Caco-2 (cell line): ENCODE results near the gene ECHS1. TPM values are rescaled to one million over a fixed set of nuclear protein-coding genes. Genes with fewer than 3 reads are reported as not detected.

Experiments
- BruUV-seq: library from RNA; stranded (reverse); fragments of 400-500 nt; replicated peaks from 2 replicates; lab custom pipeline; 2021; lab: Mats Ljungman, UMichigan
- CTCF ChIA-PET: fragments of 300-600 bp; sonication (Branson Sonifier 250); formaldehyde crosslinking; loops from one replicate; lab custom pipeline; 2022; ENCODE audit warnings: antibody characterized with exemption; lab: Charles Lee
- POLR2A ChIA-PET: fragments of 300-600 bp; sonication (Branson Sonifier 250); formaldehyde crosslinking; loops from one replicate; lab custom pipeline; 2022; ENCODE audit warnings: antibody characterized with exemption; lab: Charles Lee
- DNase-seq, 2 experiments: peaks; one replicate each; pipeline versions ENCODE4 v3.0.0 to v3.0.0-alpha.2; 2020 to 2022
- H3K27me3 ChIP-seq: replicated peaks from 2 replicates; pipeline ENCODE4 v1.6.0; 2011; ENCODE audit warnings: low read length; ENCODE audit not compliant: control insufficient read depth, insufficient read depth
- H3K36me3 ChIP-seq: 2 replicates; pipeline ENCODE4 v1.5.1; 2011; ENCODE audit warnings: low read length; ENCODE audit not compliant: control insufficient read depth, insufficient read depth
- H3K4me1 ChIP-seq: fragments of 250-450 bp; sonication (Bioruptor Pico); 2 replicates; pipeline ENCODE4 v1.5.1; 2020; ENCODE audit warnings: mild to moderate bottlenecking
- H3K4me3 ChIP-seq: 2 replicates; pipeline ENCODE4 v1.5.1; 2011; ENCODE audit warnings: low read depth, mild to moderate bottlenecking, control low read depth, low read length
- H3K9me3 ChIP-seq: fragments of 250-450 bp; sonication (Bioruptor Pico); 2 replicates; pipeline ENCODE4 v1.5.1; 2020; ENCODE audit warnings: mild to moderate bottlenecking, moderate library complexity
- H3K27ac Mint-ChIP-seq: one replicate; pipeline ENCODE4 v1.8.0; 2022; ENCODE audit warnings: mixed read lengths; ENCODE audit not compliant: unreplicated experiment
- H3K27me3 Mint-ChIP-seq: one replicate; pipeline ENCODE4 v1.8.0; 2022; ENCODE audit warnings: mixed read lengths; ENCODE audit not compliant: insufficient read depth, unreplicated experiment
- H3K36me3 Mint-ChIP-seq: one replicate; pipeline ENCODE4 v1.8.0; 2022; ENCODE audit warnings: mild to moderate bottlenecking, mixed read lengths; ENCODE audit not compliant: insufficient read depth, unreplicated experiment
- H3K4me1 Mint-ChIP-seq: one replicate; pipeline ENCODE4 v1.8.0; 2022; ENCODE audit warnings: low read depth, mixed read lengths; ENCODE audit not compliant: unreplicated experiment
- H3K4me3 Mint-ChIP-seq: one replicate; pipeline ENCODE4 v1.8.0; 2022; ENCODE audit warnings: mild to moderate bottlenecking, moderate library complexity, mixed read lengths; ENCODE audit not compliant: unreplicated experiment
- H3K9me3 Mint-ChIP-seq: one replicate; pipeline ENCODE4 v1.8.0; 2022; ENCODE audit warnings: mixed read lengths; ENCODE audit not compliant: unreplicated experiment
- CTCF ChIP-seq, 2 experiments: fragments of 200-600 bp in 1 of 2; IDR thresholded peaks; 1 replicate in 1 of 2; 2 replicates in 1 of 2; pipeline versions ENCODE4 v1.5.1 to v1.8.0; 2011 to 2022; ENCODE audit warnings: antibody characterized with exemption in 1 of 2, control low read depth in 1 of 2, inconsistent platforms in 1 of 2, low read depth in 1 of 2, low read length in 1 of 2, mild to moderate bottlenecking in 1 of 2, moderate library complexity in 1 of 2; ENCODE audit not compliant: insufficient read depth in 1 of 2, severe bottlenecking in 1 of 2, unreplicated experiment in 1 of 2
- intact Hi-C: fragments of 100-400 bp; cut with micrococcal nuclease; formaldehyde crosslinking; loops from one replicate; pipeline ENCODE4 v1.10.0; 2022; ENCODE audit not compliant: unreplicated experiment
- total RNA-seq: library from RNA; stranded (reverse); gene quantifications from 2 replicates; pipeline ENCODE4 v1.2.3, GENCODE V29; 2022

ECHS1 gene
- total RNA-seq, 1 experiment from 2014 or later, result 247 TPM

- Histone ChIP-seq H3K4me3 (no peak overlapping the region), H3K27me3 (no peaks in the 10 kb centered on the region), H3K36me3 (0 out of 2 replicates have a peak, but pooled peaks cover 5% of the 10 kb centered on the region), H3K9me3 (no peaks in the 10 kb centered on the region), H3K4me1 (peaks cover 41% of the 10 kb centered on the region)
- ChIA-PET POLR2A (interaction anchor here (0.6 kb wide), 1 partner anchor 101 kb away, joined by 4 read pairs; no protein-coding TSS in a partner anchor), CTCF (no interaction called here)
- Mint-ChIP-seq H3K36me3 (peaks cover 26% of the 10 kb centered on the region), H3K4me3 (no peak overlapping the region), H3K9me3 (no peaks in the 10 kb centered on the region), H3K4me1 (peaks cover 3% of the 10 kb centered on the region), H3K27me3 (no peaks in the 10 kb centered on the region), H3K27ac (no peak overlapping the region)
- no peak for DNase-seq
- no TSS peak for BruUV-seq
- TF ChIP-seq CTCF (IDR thresholded peaks at IDR 0.05; ENCODE audit: insufficient read depth in 1 of 2, low read depth in 1 of 2, low read length in 1 of 2, severe bottlenecking in 1 of 2, unreplicated experiment in 1 of 2), result no peak
- intact Hi-C loops, result no loop called here
Measured at GRCh38 chr10:133354672-133355240, 18.4 kb downstream of the ECHS1 start.

- BruUV-seq, result no TSS peak
- no peak for DNase-seq
- H3K36me3 Mint-ChIP-seq, result peaks cover 28% of the 10 kb centered on the region
- H3K4me3 ChIP-seq, result no peak overlapping the region
- H3K36me3 ChIP-seq, result 0 out of 2 replicates have a peak, but pooled peaks cover 5% of the 10 kb centered on the region
- H3K4me1 Mint-ChIP-seq, result peaks cover 4% of the 10 kb centered on the region
- intact Hi-C loops, result no loop called here
- CTCF ChIA-PET, result interaction anchor here (0.9 to 1.7 kb wide), 2 partner anchors 24 to 66 kb away, joined by 3 to 11 read pairs; no protein-coding TSS in a partner anchor
- H3K9me3 Mint-ChIP-seq, result no peaks in the 10 kb centered on the region
- TF ChIP-seq CTCF (IDR thresholded peaks at IDR 0.05; ENCODE audit: insufficient read depth in 1 of 2, low read depth in 1 of 2, low read length in 1 of 2, severe bottlenecking in 1 of 2, unreplicated experiment in 1 of 2), result no peak
- no peaks in the 10 kb centered on the region for H3K27me3 Mint-ChIP-seq
- peaks cover 41% of the 10 kb centered on the region for H3K4me1 ChIP-seq
- H3K9me3 ChIP-seq, result no peaks in the 10 kb centered on the region
- no peak overlapping the region for H3K4me3 Mint-ChIP-seq
- POLR2A ChIA-PET, result interaction anchor here (0.5 kb wide), 1 partner anchor 20 kb away, joined by 5 read pairs; no protein-coding TSS in a partner anchor
- no peaks in the 10 kb centered on the region for H3K27me3 ChIP-seq
- no peak overlapping the region for H3K27ac Mint-ChIP-seq
Measured at GRCh38 chr10:133353988-133354605, 19.1 kb downstream of the ECHS1 start.

- H3K4me1 Mint-ChIP-seq, result peaks cover 8% of the 10 kb centered on the region
- H3K4me3 ChIP-seq, result no peak overlapping the region
- H3K36me3 ChIP-seq, result 0 out of 2 replicates have a peak, but pooled peaks cover 5% of the 10 kb centered on the region
- H3K27me3 ChIP-seq, result no peaks in the 10 kb centered on the region
- no TSS peak for BruUV-seq
- intact Hi-C loops, result no loop called here
- peaks cover 41% of the 10 kb centered on the region for H3K4me1 ChIP-seq
- no peak for DNase-seq
- H3K27me3 Mint-ChIP-seq, result no peaks in the 10 kb centered on the region
- ChIA-PET POLR2A (interaction anchor here (0.5 kb wide), 1 partner anchor 20 kb away, joined by 5 read pairs; no protein-coding TSS in a partner anchor), CTCF (interaction anchor here (0.9 to 1.7 kb wide), 2 partner anchors 24 to 66 kb away, joined by 3 to 11 read pairs; no protein-coding TSS in a partner anchor)
- no peaks in the 10 kb centered on the region for H3K9me3 ChIP-seq
- no peak overlapping the region for H3K27ac Mint-ChIP-seq
- H3K4me3 Mint-ChIP-seq, result no peak overlapping the region
- no peak for TF ChIP-seq CTCF (IDR thresholded peaks at IDR 0.05; ENCODE audit: insufficient read depth in 1 of 2, low read depth in 1 of 2, low read length in 1 of 2, severe bottlenecking in 1 of 2, unreplicated experiment in 1 of 2)
- H3K36me3 Mint-ChIP-seq, result peaks cover 34% of the 10 kb centered on the region
- no peaks in the 10 kb centered on the region for H3K9me3 Mint-ChIP-seq
Measured at GRCh38 chr10:133353202-133353959, 19.8 kb downstream of the ECHS1 start.
